Measurements from ENCODE around the gene SERPINB6.
"Not testable (repeated sequence)": the region's sequence is repeated elsewhere in the genome, so short reads cannot be mapped to it uniquely, and the experiment has no call there.

Gene SERPINB6

GRCh38 chr6:2971420-2972218 is at the start of gene SERPINB6:
Gene SERPINB6, minus strand, starts transcription at chr6:2971567. Its CDS starts 12,235 bp downstream, at chr6:2959332.
- DNase-seq (ENCODE audit: low spot score): peak; percentile 28

GRCh38 chr6:3019749-3020320 is 48.5 kb upstream of the SERPINB6 start:
- no peak for DNase-seq (ENCODE audit: low spot score)

- no peak for DNase-seq (ENCODE audit: low spot score)
Observed at GRCh38 chr6:3019065-3019464, 47.7 kb upstream of the SERPINB6 start.

GRCh38 chr6:3017304-3017703 is 45.9 kb upstream of the SERPINB6 start:
- DNase-seq (ENCODE audit: low spot score): no peak

- no peak for DNase-seq (ENCODE audit: low spot score)
Observed at GRCh38 chr6:3016473-3017280, 45.3 kb upstream of the SERPINB6 start.

GRCh38 chr6:3015144-3015543 is 43.8 kb upstream of the SERPINB6 start:
- DNase-seq (ENCODE audit: low spot score): no peak

GRCh38 chr6:3014675-3015066 is 43.3 kb upstream of the SERPINB6 start:
- DNase-seq (ENCODE audit: low spot score): no peak

- no peak for DNase-seq (ENCODE audit: low spot score)
Observed at GRCh38 chr6:3013901-3014674, 42.7 kb upstream of the SERPINB6 start.

GRCh38 chr6:3013486-3013885 is 42.1 kb upstream of the SERPINB6 start:
- DNase-seq (ENCODE audit: low spot score): no peak

GRCh38 chr6:3011592-3011991 is 40.2 kb upstream of the SERPINB6 start:
- DNase-seq (ENCODE audit: low spot score): no peak

GRCh38 chr6:3011158-3011557 is 39.8 kb upstream of the SERPINB6 start:
- DNase-seq (ENCODE audit: low spot score): no peak

- DNase-seq (ENCODE audit: low spot score): no peak
Observed at GRCh38 chr6:3009930-3010329, 38.6 kb upstream of the SERPINB6 start.

GRCh38 chr6:3008712-3009265 is 37.4 kb upstream of the SERPINB6 start:
- not testable (repeated sequence) for DNase-seq (ENCODE audit: low spot score)

GRCh38 chr6:3007571-3007970 is 36.2 kb upstream of the SERPINB6 start:
- no peak for DNase-seq (ENCODE audit: low spot score)

GRCh38 chr6:3006476-3006875 is 35.1 kb upstream of the SERPINB6 start:
- no peak for DNase-seq (ENCODE audit: low spot score)

GRCh38 chr6:3005874-3006273 is 34.5 kb upstream of the SERPINB6 start:
- DNase-seq (ENCODE audit: low spot score): no peak

GRCh38 chr6:3005077-3005476 is 33.7 kb upstream of the SERPINB6 start:
- no peak for DNase-seq (ENCODE audit: low spot score)

GRCh38 chr6:3003226-3003625 is 31.9 kb upstream of the SERPINB6 start:
- DNase-seq (ENCODE audit: low spot score): not testable (repeated sequence)

GRCh38 chr6:3001773-3002293 is 30.5 kb upstream of the SERPINB6 start:
- peak; percentile 68 for DNase-seq (ENCODE audit: low spot score)

GRCh38 chr6:3001146-3001772 is 29.9 kb upstream of the SERPINB6 start:
- no peak for DNase-seq (ENCODE audit: low spot score)
